ENCODE measurements around the gene KIAA1671. TPM values are rescaled to one million over a fixed set of nuclear protein-coding genes. Genes with fewer than 3 reads are reported as not detected.

Gene KIAA1671
- total RNA-seq, 1 experiment from 2014 or later = 18.6 TPM

DNA sequence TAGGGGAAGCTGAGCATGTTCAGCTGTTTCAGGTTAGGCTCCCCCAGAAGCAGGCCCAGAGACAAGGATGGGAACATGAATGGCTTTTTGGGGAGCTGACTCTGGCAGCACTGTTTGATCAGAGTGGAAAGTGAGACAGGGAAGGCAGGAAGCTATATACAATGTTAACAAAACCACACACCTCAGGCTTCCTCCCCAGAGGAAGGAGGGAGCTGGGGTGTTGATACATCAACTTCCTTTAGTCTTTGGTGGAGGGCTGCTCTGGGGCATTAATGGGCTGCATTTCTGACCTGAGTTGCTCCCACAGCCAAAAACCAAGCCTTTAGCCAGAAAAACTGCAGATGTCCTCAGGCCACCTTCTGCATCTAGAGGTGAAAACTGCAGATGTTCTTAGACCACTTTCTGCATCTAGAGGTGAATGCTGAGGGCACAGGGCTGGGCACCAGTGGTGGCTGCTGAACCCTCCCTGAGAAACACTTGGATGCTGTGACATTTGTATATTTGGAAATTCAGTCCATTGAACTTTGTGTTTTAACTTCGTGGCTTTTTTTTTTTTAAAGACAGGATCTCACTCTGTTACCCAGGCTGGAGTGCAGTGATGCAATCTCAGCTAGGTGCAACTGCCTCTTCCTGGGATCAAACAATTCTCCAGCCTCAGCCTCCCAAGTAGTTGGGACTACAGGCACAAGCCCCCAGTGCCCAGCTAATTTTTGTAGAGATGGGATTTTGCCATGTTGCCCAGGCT lies 49.9 kb downstream of the KIAA1671 start:
- Histone ChIP-seq H3F3A (ENCODE audit: low read length, unreplicated experiment) (no peaks in the 10 kb centered on the region), H3K4me3 (ENCODE audit: low read length) (no peak overlapping the region), H3K9me3 (ENCODE audit: low read length) (no peaks in the 10 kb centered on the region), H4K20me1 (ENCODE audit: low read length) (no peaks in the 10 kb centered on the region), H3K9me2 (replicated peaks; ENCODE audit: low read length) (no peaks in the 10 kb centered on the region), H3K4me1 (ENCODE audit: insufficient read depth, low read length) (peaks cover 9% of the 10 kb centered on the region), H3K79me2 (ENCODE audit: low read length) (peaks cover 26% of the 10 kb centered on the region), H3K9ac (ENCODE audit: low read length) (no peak overlapping the region), H3K4me2 (ENCODE audit: low read length) (no peak overlapping the region), H3K27me3 (ENCODE audit: low read length) (no peaks in the 10 kb centered on the region), H3K36me3 (ENCODE audit: low read depth, low read length) (no peaks in the 10 kb centered on the region), H2AFZ (ENCODE audit: low read length) (no peak overlapping the region), H3K27ac (ENCODE audit: low read length) (no peak overlapping the region)
- BruUV-seq (replicated peaks) = no TSS peak
- ChIA-PET CTCF (no interaction called here), POLR2A (ENCODE audit: unreplicated experiment) (no interaction called here)
- intact Hi-C loops (cut with micrococcal nuclease) = no loop called here
- ATAC-seq (peak; percentile 54), DNase-seq (no peak)
- TF ChIP-seq, protein P1, sequence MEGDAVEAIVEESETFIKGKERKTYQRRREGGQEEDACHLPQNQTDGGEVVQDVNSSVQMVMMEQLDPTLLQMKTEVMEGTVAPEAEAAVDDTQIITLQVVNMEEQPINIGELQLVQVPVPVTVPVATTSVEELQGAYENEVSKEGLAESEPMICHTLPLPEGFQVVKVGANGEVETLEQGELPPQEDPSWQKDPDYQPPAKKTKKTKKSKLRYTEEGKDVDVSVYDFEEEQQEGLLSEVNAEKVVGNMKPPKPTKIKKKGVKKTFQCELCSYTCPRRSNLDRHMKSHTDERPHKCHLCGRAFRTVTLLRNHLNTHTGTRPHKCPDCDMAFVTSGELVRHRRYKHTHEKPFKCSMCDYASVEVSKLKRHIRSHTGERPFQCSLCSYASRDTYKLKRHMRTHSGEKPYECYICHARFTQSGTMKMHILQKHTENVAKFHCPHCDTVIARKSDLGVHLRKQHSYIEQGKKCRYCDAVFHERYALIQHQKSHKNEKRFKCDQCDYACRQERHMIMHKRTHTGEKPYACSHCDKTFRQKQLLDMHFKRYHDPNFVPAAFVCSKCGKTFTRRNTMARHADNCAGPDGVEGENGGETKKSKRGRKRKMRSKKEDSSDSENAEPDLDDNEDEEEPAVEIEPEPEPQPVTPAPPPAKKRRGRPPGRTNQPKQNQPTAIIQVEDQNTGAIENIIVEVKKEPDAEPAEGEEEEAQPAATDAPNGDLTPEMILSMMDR (conservative IDR thresholded peaks at IDR 0.05; ENCODE audit: low read depth, low read length) = no peak
- TF ChIP-seq EZH2 (IDR thresholded peaks at IDR 0.05; ENCODE audit: low read length, unreplicated experiment) (no peak), EZH2phosphoT487 (IDR thresholded peaks at IDR 0.05; ENCODE audit: borderline replicate concordance, low read length) (no peak)

DNA sequence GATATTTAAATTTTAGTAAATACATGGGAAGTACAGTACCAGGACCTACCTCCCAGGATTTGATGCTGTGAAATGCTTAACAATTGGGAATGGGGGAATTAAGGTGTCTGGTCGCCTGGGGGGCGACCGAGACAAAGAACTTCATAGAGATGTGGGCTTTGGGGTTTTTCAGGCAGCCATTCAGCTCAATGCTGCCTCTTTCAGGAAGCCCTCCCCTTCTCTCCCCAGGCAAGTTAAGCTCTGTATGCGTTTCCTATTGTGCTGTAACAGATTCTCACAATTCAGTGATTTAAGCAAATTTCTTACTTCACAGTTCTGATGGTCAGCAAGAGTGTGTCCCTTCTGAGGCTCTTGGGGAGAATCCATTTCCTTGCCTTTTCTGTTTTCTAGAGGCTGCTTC lies 53.8 kb downstream of the KIAA1671 start:
- peaks cover 3% of the 10 kb centered on the region; the same call in 1 of the 2 replicates for H3K79me2 ChIP-seq (ENCODE audit: low read length)
- ChIA-PET CTCF (no interaction called here), POLR2A (ENCODE audit: unreplicated experiment) (no interaction called here)
- H3K27ac ChIP-seq (ENCODE audit: low read length) = no peak overlapping the region
- intact Hi-C loops (cut with micrococcal nuclease) = no loop called here
- no peaks in the 10 kb centered on the region for H3K27me3 ChIP-seq (ENCODE audit: low read length)
- TF ChIP-seq EZH2 (IDR thresholded peaks at IDR 0.05; ENCODE audit: low read length, unreplicated experiment) (no peak), EZH2phosphoT487 (IDR thresholded peaks at IDR 0.05; ENCODE audit: borderline replicate concordance, low read length) (no peak)
- TF ChIP-seq, protein P1 (conservative IDR thresholded peaks at IDR 0.05; ENCODE audit: low read depth, low read length) = no peak
- no peak overlapping the region for H2AFZ ChIP-seq (ENCODE audit: low read length)
- no peaks in the 10 kb centered on the region for H3F3A ChIP-seq (ENCODE audit: low read length, unreplicated experiment)
- BruUV-seq (replicated peaks) = no TSS peak
- ATAC-seq = no peak
- no peaks in the 10 kb centered on the region for H3K9me2 ChIP-seq (replicated peaks; ENCODE audit: low read length)
- no peaks in the 10 kb centered on the region for H3K36me3 ChIP-seq (ENCODE audit: low read depth, low read length)
- no peak overlapping the region for H3K9ac ChIP-seq (ENCODE audit: low read length)
- no peaks in the 10 kb centered on the region for H3K9me3 ChIP-seq (ENCODE audit: low read length)
- no peak overlapping the region for H3K4me3 ChIP-seq (ENCODE audit: low read length)
- no peaks in the 10 kb centered on the region for H4K20me1 ChIP-seq (ENCODE audit: low read length)
- DNase-seq = no peak
- H3K4me1 ChIP-seq (ENCODE audit: insufficient read depth, low read length) = peaks cover 15% of the 10 kb centered on the region
- H3K4me2 ChIP-seq (ENCODE audit: low read length) = no peak overlapping the region

- no peak for ATAC-seq
- ChIA-PET POLR2A (ENCODE audit: unreplicated experiment) (no interaction called here), CTCF (no interaction called here)
- Histone ChIP-seq H3K9me2 (replicated peaks; ENCODE audit: low read length) (no peaks in the 10 kb centered on the region), H3K79me2 (ENCODE audit: low read length) (peaks cover under 1% of the 10 kb centered on the region; the same call in 1 of the 2 replicates), H3K4me2 (ENCODE audit: low read length) (no peak overlapping the region), H4K20me1 (ENCODE audit: low read length) (no peaks in the 10 kb centered on the region), H3K27me3 (ENCODE audit: low read length) (no peaks in the 10 kb centered on the region), H3K9me3 (ENCODE audit: low read length) (no peaks in the 10 kb centered on the region), H3F3A (ENCODE audit: low read length, unreplicated experiment) (no peaks in the 10 kb centered on the region), H2AFZ (ENCODE audit: low read length) (no peak overlapping the region), H3K9ac (ENCODE audit: low read length) (no peak overlapping the region), H3K4me3 (ENCODE audit: low read length) (no peak overlapping the region), H3K36me3 (ENCODE audit: low read depth, low read length) (no peaks in the 10 kb centered on the region), H3K4me1 (ENCODE audit: insufficient read depth, low read length) (peaks cover 9% of the 10 kb centered on the region; the same call in 1 of the 2 replicates), H3K27ac (ENCODE audit: low read length) (no peak overlapping the region)
- no peak for DNase-seq
- BruUV-seq (replicated peaks) = no TSS peak
- intact Hi-C loops (cut with micrococcal nuclease) = no loop called here
- TF ChIP-seq EZH2phosphoT487 (IDR thresholded peaks at IDR 0.05; ENCODE audit: borderline replicate concordance, low read length) (no peak), EZH2 (IDR thresholded peaks at IDR 0.05; ENCODE audit: low read length, unreplicated experiment) (no peak)
- TF ChIP-seq, protein P1 (conservative IDR thresholded peaks at IDR 0.05; ENCODE audit: low read depth, low read length) = no peak
These were observed 55.1 kb downstream of the KIAA1671 start for GRCh38 chr22:25007444-25008106.
